ENCODE data around the gene MAP4K3.

Gene MAP4K3

DNA sequence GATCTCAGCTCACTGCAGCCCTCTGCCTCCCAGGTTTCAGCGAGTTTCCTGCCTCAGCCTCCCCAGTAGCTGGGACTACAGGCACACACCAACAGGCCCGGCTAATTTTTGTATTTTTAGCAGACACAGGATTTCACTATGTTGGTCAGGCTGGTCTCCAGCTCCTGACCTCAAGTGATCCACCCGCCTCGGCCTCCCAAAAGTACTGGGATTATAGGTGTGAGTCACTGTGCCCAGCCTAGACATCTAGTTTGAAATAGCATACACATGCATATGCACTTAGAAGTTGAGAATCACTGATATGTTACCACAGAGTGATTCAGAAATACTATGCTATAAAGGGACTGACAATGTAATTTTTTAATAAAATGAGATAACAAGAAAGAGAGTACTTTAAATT lies 123.5 kb downstream of the MAP4K3 start:
- ChIA-PET CTCF (interaction anchor here (0.6 kb wide), 1 partner anchor 66 kb away, joined by 3 read pairs; no protein-coding TSS in a partner anchor), POLR2A (no interaction called here)
- no peak for DNase-seq (ENCODE audit: extremely low spot score)
- TF ChIP-seq, protein P1, sequence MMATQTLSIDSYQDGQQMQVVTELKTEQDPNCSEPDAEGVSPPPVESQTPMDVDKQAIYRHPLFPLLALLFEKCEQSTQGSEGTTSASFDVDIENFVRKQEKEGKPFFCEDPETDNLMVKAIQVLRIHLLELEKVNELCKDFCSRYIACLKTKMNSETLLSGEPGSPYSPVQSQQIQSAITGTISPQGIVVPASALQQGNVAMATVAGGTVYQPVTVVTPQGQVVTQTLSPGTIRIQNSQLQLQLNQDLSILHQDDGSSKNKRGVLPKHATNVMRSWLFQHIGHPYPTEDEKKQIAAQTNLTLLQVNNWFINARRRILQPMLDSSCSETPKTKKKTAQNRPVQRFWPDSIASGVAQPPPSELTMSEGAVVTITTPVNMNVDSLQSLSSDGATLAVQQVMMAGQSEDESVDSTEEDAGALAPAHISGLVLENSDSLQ (IDR thresholded peaks at IDR 0.05), result no peak
- no peak for TF ChIP-seq NFRKB (IDR thresholded peaks at IDR 0.05)
- TF ChIP-seq ZNF384 (IDR thresholded peaks at IDR 0.05), result no peak
- TF ChIP-seq ELF4 (IDR thresholded peaks at IDR 0.05), result no peak
- no peak for TF ChIP-seq CTBP1 (IDR thresholded peaks at IDR 0.05; ENCODE audit: borderline replicate concordance)
- TF ChIP-seq TARDBP (IDR thresholded peaks at IDR 0.05), result no peak
- no peak for TF ChIP-seq FOXA1 (IDR thresholded peaks at IDR 0.05)
- no peak for TF ChIP-seq FOXM1 (IDR thresholded peaks at IDR 0.05; ENCODE audit: borderline replicate concordance)
- no peak for TF ChIP-seq ARNT (IDR thresholded peaks at IDR 0.05)
- no peak for TF ChIP-seq SUZ12 (IDR thresholded peaks at IDR 0.05)
- no peak for TF ChIP-seq SP1 (IDR thresholded peaks at IDR 0.05)
- TF ChIP-seq L3MBTL2 (conservative IDR thresholded peaks at IDR 0.05), result no peak

DNA sequence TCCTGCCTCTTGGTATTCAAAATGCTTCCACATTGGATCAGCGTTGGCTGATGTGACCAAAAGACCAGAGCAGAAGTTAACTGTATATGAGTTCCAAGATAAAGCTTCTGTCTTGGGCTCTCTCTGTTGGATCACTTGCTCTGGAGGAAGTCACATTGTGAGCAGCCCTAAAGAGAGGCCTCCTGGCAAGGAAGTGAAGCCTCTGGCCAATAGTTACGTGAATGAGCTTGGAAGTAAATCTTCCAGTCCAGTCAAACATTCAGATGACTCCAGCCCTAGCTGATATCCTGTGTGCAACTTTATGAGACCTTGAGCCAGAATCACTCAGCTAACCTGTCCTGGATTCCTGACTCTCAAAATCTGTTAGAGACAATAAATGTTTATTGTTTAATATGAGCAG lies 125.6 kb downstream of the MAP4K3 start:
- no peak for DNase-seq (ENCODE audit: extremely low spot score)
- POLR2A ChIA-PET, result no interaction called here
- TF ChIP-seq HDGF (IDR thresholded peaks at IDR 0.05; ENCODE audit: borderline replicate concordance) (no peak), BHLHE40 (IDR thresholded peaks at IDR 0.05; ENCODE audit: borderline replicate concordance) (no peak), FOXA1 (IDR thresholded peaks at IDR 0.05) (no peak), LEF1 (IDR thresholded peaks at IDR 0.05; ENCODE audit: borderline replicate concordance) (no peak), NFRKB (IDR thresholded peaks at IDR 0.05) (no peak), FOXM1 (IDR thresholded peaks at IDR 0.05; ENCODE audit: borderline replicate concordance) (no peak), SP1 (IDR thresholded peaks at IDR 0.05) (no peak), L3MBTL2 (conservative IDR thresholded peaks at IDR 0.05) (no peak), TARDBP (IDR thresholded peaks at IDR 0.05) (no peak)
- TF ChIP-seq, protein P1 (IDR thresholded peaks at IDR 0.05), result no peak
- CTCF ChIA-PET, result no interaction called here

DNA sequence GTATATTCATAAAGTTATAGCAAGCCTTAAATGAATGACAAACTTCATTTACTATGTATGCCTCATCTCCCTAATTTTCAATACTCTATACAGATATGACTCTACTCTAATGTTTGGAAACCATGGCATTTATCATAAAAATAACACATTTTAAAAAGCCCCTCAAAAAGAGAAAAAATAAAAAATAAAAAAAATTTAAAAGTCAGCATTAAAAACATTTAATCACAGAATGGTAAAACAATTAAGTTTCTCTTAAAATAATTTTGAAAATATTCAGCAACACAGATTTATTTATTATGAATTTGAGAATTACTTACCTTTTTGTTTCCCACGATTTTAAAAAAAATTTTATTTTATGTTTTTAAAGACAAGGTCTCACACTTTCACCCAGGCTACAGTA lies 128.3 kb downstream of the MAP4K3 start:
- no peak for DNase-seq (ENCODE audit: extremely low spot score)
- ChIA-PET CTCF (no interaction called here), POLR2A (no interaction called here)
- TF ChIP-seq, protein P1 (IDR thresholded peaks at IDR 0.05), result no peak
- TF ChIP-seq SUZ12 (IDR thresholded peaks at IDR 0.05), result no peak
- TF ChIP-seq BHLHE40 (IDR thresholded peaks at IDR 0.05; ENCODE audit: borderline replicate concordance), result no peak
- TF ChIP-seq ARNT (IDR thresholded peaks at IDR 0.05), result no peak
- no peak for TF ChIP-seq ZNF384 (IDR thresholded peaks at IDR 0.05)
- no peak for TF ChIP-seq NFRKB (IDR thresholded peaks at IDR 0.05)
- TF ChIP-seq SP1 (IDR thresholded peaks at IDR 0.05), result no peak
- TF ChIP-seq TARDBP (IDR thresholded peaks at IDR 0.05), result no peak
- TF ChIP-seq LEF1 (IDR thresholded peaks at IDR 0.05; ENCODE audit: borderline replicate concordance), result no peak
- TF ChIP-seq FOXK2 (IDR thresholded peaks at IDR 0.05), result no peak
- TF ChIP-seq FOXA1 (IDR thresholded peaks at IDR 0.05), result no peak
- no peak for TF ChIP-seq CTBP1 (IDR thresholded peaks at IDR 0.05; ENCODE audit: borderline replicate concordance)
- TF ChIP-seq FOXM1 (IDR thresholded peaks at IDR 0.05; ENCODE audit: borderline replicate concordance), result no peak
- TF ChIP-seq ELF4 (IDR thresholded peaks at IDR 0.05), result no peak
- no peak for TF ChIP-seq L3MBTL2 (conservative IDR thresholded peaks at IDR 0.05)
- TF ChIP-seq HDGF (IDR thresholded peaks at IDR 0.05; ENCODE audit: borderline replicate concordance), result no peak

DNA sequence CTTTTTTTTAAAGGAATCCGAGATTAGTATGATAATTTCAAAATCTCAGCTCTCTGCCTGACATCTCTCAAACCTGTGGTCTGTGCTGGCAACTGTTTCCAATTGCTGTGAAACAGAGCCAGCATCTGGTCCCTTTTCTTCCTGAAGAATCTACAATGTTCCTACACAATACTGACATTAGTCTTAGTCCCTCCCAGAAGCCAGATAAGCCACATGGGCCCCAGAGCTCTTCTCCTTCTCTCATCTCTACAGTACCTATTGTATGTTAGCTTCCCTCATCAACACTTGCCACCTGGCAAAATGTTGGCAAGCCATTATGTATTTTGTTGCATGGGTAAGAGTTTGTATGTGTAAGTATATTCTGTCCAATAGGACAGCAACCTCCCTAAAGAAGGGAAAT lies 130.5 kb downstream of the MAP4K3 start:
- ChIA-PET CTCF (no interaction called here), POLR2A (no interaction called here)
- TF ChIP-seq LEF1 (IDR thresholded peaks at IDR 0.05; ENCODE audit: borderline replicate concordance) (no peak), FOXM1 (IDR thresholded peaks at IDR 0.05; ENCODE audit: borderline replicate concordance) (no peak), SUZ12 (IDR thresholded peaks at IDR 0.05) (no peak), ZNF384 (IDR thresholded peaks at IDR 0.05) (no peak), ARNT (IDR thresholded peaks at IDR 0.05) (no peak), ELF4 (IDR thresholded peaks at IDR 0.05) (no peak), TARDBP (IDR thresholded peaks at IDR 0.05) (no peak), CTBP1 (IDR thresholded peaks at IDR 0.05; ENCODE audit: borderline replicate concordance) (no peak), NFRKB (IDR thresholded peaks at IDR 0.05) (no peak), HDGF (IDR thresholded peaks at IDR 0.05; ENCODE audit: borderline replicate concordance) (no peak), SP1 (IDR thresholded peaks at IDR 0.05) (no peak), FOXA1 (IDR thresholded peaks at IDR 0.05) (no peak), L3MBTL2 (conservative IDR thresholded peaks at IDR 0.05) (no peak), BHLHE40 (IDR thresholded peaks at IDR 0.05; ENCODE audit: borderline replicate concordance) (no peak), FOXK2 (IDR thresholded peaks at IDR 0.05) (no peak)
- TF ChIP-seq, protein P1 (IDR thresholded peaks at IDR 0.05), result no peak
- no peak for DNase-seq (ENCODE audit: extremely low spot score)

DNA sequence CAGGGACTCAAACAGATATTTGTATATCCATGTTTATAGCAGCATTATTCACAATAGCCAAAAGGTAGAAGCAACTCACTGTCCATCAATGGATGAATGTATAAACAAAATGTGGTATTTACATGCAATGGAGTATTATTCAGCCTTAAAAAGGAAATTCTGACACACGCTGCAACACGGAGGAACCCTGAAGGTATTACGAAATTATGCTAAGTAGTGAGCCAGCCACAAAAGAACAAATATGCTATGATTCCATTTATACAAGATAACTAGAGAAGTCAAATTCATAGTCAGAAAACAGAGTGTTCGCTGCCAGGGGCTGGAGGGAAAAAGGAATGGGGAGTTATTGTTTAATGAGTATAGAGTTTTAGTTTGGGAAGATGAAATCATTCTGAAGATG lies 132.4 kb downstream of the MAP4K3 start:
- TF ChIP-seq ARNT (IDR thresholded peaks at IDR 0.05) (no peak), NFRKB (IDR thresholded peaks at IDR 0.05) (no peak), CTBP1 (IDR thresholded peaks at IDR 0.05; ENCODE audit: borderline replicate concordance) (no peak), FOXA1 (IDR thresholded peaks at IDR 0.05) (no peak), ELF4 (IDR thresholded peaks at IDR 0.05) (no peak), BHLHE40 (IDR thresholded peaks at IDR 0.05; ENCODE audit: borderline replicate concordance) (no peak), SP1 (IDR thresholded peaks at IDR 0.05) (no peak), FOXK2 (IDR thresholded peaks at IDR 0.05) (no peak), HDGF (IDR thresholded peaks at IDR 0.05; ENCODE audit: borderline replicate concordance) (no peak), ZNF384 (IDR thresholded peaks at IDR 0.05) (no peak), FOXM1 (IDR thresholded peaks at IDR 0.05; ENCODE audit: borderline replicate concordance) (no peak), SUZ12 (IDR thresholded peaks at IDR 0.05) (no peak), LEF1 (IDR thresholded peaks at IDR 0.05; ENCODE audit: borderline replicate concordance) (no peak), TARDBP (IDR thresholded peaks at IDR 0.05) (no peak), L3MBTL2 (conservative IDR thresholded peaks at IDR 0.05) (no peak)
- ChIA-PET CTCF (no interaction called here), POLR2A (no interaction called here)
- no peak for DNase-seq (ENCODE audit: extremely low spot score)
